Measurements from ENCODE around the gene NXPE3. TPM values are rescaled to one million over a fixed set of nuclear protein-coding genes. Genes with fewer than 3 reads are reported as not detected.

NXPE3 gene
- total RNA-seq, 3 donors from 2014 or later: 7.7 to 21.6 (median 17.0) TPM

GRCh38 chr3:101791778-101792177 is 12.8 kb downstream of the NXPE3 start:
- Histone ChIP-seq H3K4me1 (no peaks in the 10 kb centered on the region), H3K27ac (no peak overlapping the region), H3K36me3 (peaks cover 10% of the 10 kb centered on the region), H3K27me3 (no peaks in the 10 kb centered on the region), H3K4me3 (no peak overlapping the region), H3K9me3 (peaks cover 0 to 4% of the 10 kb centered on the region in 2 donors)
- no peak for TF ChIP-seq POLR2A (IDR thresholded peaks at IDR 0.05)
- no peak for TF ChIP-seq CTCF (IDR thresholded peaks at IDR 0.05)
- intact Hi-C loops (cut with DNase I; ENCODE audit: low total_unique reads): no loop called here
- no peak for DNase-seq (ENCODE audit: low spot score in 2 of 2)

GRCh38 chr3:101796077-101796680 is 17.2 kb downstream of the NXPE3 start:
- no peaks in the 10 kb centered on the region for H3K27me3 ChIP-seq
- no peak for TF ChIP-seq CTCF (IDR thresholded peaks at IDR 0.05)
- TF ChIP-seq POLR2A (IDR thresholded peaks at IDR 0.05): no peak
- TF ChIP-seq POLR2AphosphoS5 (IDR thresholded peaks at IDR 0.05): no peak
- H3K27ac ChIP-seq: no peak overlapping the region
- no peaks in the 10 kb centered on the region for H3K4me1 ChIP-seq
- H3K36me3 ChIP-seq: no peaks in the 10 kb centered on the region
- H3K4me3 ChIP-seq: no peak overlapping the region
- no peak for DNase-seq (ENCODE audit: low spot score in 2 of 2)
- H3K9me3 ChIP-seq: peaks cover 0 to 4% of the 10 kb centered on the region in 2 donors
- intact Hi-C loops (cut with DNase I; ENCODE audit: low total_unique reads): no loop called here

- TF ChIP-seq POLR2AphosphoS5 (IDR thresholded peaks at IDR 0.05): no peak
- TF ChIP-seq POLR2A (IDR thresholded peaks at IDR 0.05): no peak
- no peak for TF ChIP-seq CTCF (IDR thresholded peaks at IDR 0.05)
These were observed 22.2 kb downstream of the NXPE3 start for GRCh38 chr3:101801174-101801573.

GRCh38 chr3:101802179-101802578 is 23.2 kb downstream of the NXPE3 start:
- no peaks in the 10 kb centered on the region for H3K36me3 ChIP-seq
- no peaks in the 10 kb centered on the region for H3K27me3 ChIP-seq
- no peak overlapping the region for H3K4me3 ChIP-seq
- TF ChIP-seq POLR2AphosphoS5 (IDR thresholded peaks at IDR 0.05): no peak
- H3K27ac ChIP-seq: no peak overlapping the region
- H3K9me3 ChIP-seq: no peaks in the 10 kb centered on the region
- DNase-seq (ENCODE audit: low spot score in 2 of 2): no peak
- no peaks in the 10 kb centered on the region for H3K4me1 ChIP-seq
- intact Hi-C loops (cut with DNase I; ENCODE audit: low total_unique reads): no loop called here

More at GRCh38 chr3:101801174-101801573, 22.2 kb downstream of the NXPE3 start:
- no peak for DNase-seq (ENCODE audit: low spot score in 2 of 2)
- H3K9me3 ChIP-seq: no peaks in the 10 kb centered on the region
- no peaks in the 10 kb centered on the region for H3K36me3 ChIP-seq
- H3K4me3 ChIP-seq: no peak overlapping the region
- no peak overlapping the region for H3K27ac ChIP-seq
- no peaks in the 10 kb centered on the region for H3K4me1 ChIP-seq
- intact Hi-C loops (cut with DNase I; ENCODE audit: low total_unique reads): no loop called here
- no peaks in the 10 kb centered on the region for H3K27me3 ChIP-seq

GRCh38 chr3:101803173-101803782 is 24.3 kb downstream of the NXPE3 start:
- DNase-seq (ENCODE audit: low spot score in 2 of 2): no peak
- Histone ChIP-seq H3K4me3 (no peak overlapping the region), H3K4me1 (no peaks in the 10 kb centered on the region), H3K27ac (no peak overlapping the region), H3K36me3 (no peaks in the 10 kb centered on the region), H3K9me3 (no peaks in the 10 kb centered on the region), H3K27me3 (no peaks in the 10 kb centered on the region)
- TF ChIP-seq CTCF (IDR thresholded peaks at IDR 0.05): peak; percentile 51 to 77 (median 76)
- no peak for TF ChIP-seq POLR2A (IDR thresholded peaks at IDR 0.05)
- intact Hi-C loops (cut with DNase I; ENCODE audit: low total_unique reads): no loop called here
